Measurements from ENCODE around the gene ANKRD36C.
"Not testable (repeated sequence)": the region's sequence is repeated elsewhere in the genome, so short reads cannot be mapped to it uniquely, and the experiment has no call there.

The ANKRD36C gene

GRCh38 chr2:96022126-96022525 lies 30.5 kb upstream of the ANKRD36C start:
- not testable (repeated sequence) for H3K36me3 ChIP-seq (ENCODE audit: control insufficient read depth, insufficient read depth, low read length); H3K9me3 ChIP-seq (ENCODE audit: control insufficient read depth, insufficient read depth, low read length); H3K27me3 ChIP-seq (ENCODE audit: control insufficient read depth, insufficient read depth, low read length); H3K27ac ChIP-seq (ENCODE audit: low read length); DNase-seq (ENCODE audit: low read depth, low spot score); H3K4me1 ChIP-seq (ENCODE audit: control insufficient read depth, insufficient read depth, low read length); H3K4me3 ChIP-seq (ENCODE audit: low read length)
- WGBS (ENCODE audit: insufficient coverage, insufficient read length), result no CpG with 5 or more reads among the region's 7 CpGs

- not testable (repeated sequence) for H3K27ac ChIP-seq (ENCODE audit: low read length); DNase-seq (ENCODE audit: low read depth, low spot score); H3K27me3 ChIP-seq (ENCODE audit: control insufficient read depth, insufficient read depth, low read length); H3K9me3 ChIP-seq (ENCODE audit: control insufficient read depth, insufficient read depth, low read length); H3K4me1 ChIP-seq (ENCODE audit: control insufficient read depth, insufficient read depth, low read length); H3K4me3 ChIP-seq (ENCODE audit: low read length); H3K36me3 ChIP-seq (ENCODE audit: control insufficient read depth, insufficient read depth, low read length)
- no CpG with 5 or more reads among the region's 4 CpGs for WGBS (ENCODE audit: insufficient coverage, insufficient read length)
Measured at GRCh38 chr2:96021142-96021541, 29.5 kb upstream of the ANKRD36C start.

GRCh38 chr2:96019909-96020590 lies 28.4 kb upstream of the ANKRD36C start:
- not testable (repeated sequence) for H3K27ac ChIP-seq (ENCODE audit: low read length); H3K4me1 ChIP-seq (ENCODE audit: control insufficient read depth, insufficient read depth, low read length); H3K4me3 ChIP-seq (ENCODE audit: low read length); H3K36me3 ChIP-seq (ENCODE audit: control insufficient read depth, insufficient read depth, low read length); DNase-seq (ENCODE audit: low read depth, low spot score); H3K27me3 ChIP-seq (ENCODE audit: control insufficient read depth, insufficient read depth, low read length); H3K9me3 ChIP-seq (ENCODE audit: control insufficient read depth, insufficient read depth, low read length)
- WGBS (ENCODE audit: insufficient coverage, insufficient read length), result no CpG with 5 or more reads among the region's 9 CpGs

- not testable (repeated sequence) for H3K4me1 ChIP-seq (ENCODE audit: control insufficient read depth, insufficient read depth, low read length); H3K36me3 ChIP-seq (ENCODE audit: control insufficient read depth, insufficient read depth, low read length); DNase-seq (ENCODE audit: low read depth, low spot score); H3K27ac ChIP-seq (ENCODE audit: low read length); H3K4me3 ChIP-seq (ENCODE audit: low read length); H3K27me3 ChIP-seq (ENCODE audit: control insufficient read depth, insufficient read depth, low read length); H3K9me3 ChIP-seq (ENCODE audit: control insufficient read depth, insufficient read depth, low read length)
- WGBS (ENCODE audit: insufficient coverage, insufficient read length), result no CpG with 5 or more reads among the region's 4 CpGs
Measured at GRCh38 chr2:96016321-96016720, 24.7 kb upstream of the ANKRD36C start.

GRCh38 chr2:96012792-96013264 lies 21.2 kb upstream of the ANKRD36C start:
- not testable (repeated sequence) for H3K36me3 ChIP-seq (ENCODE audit: control insufficient read depth, insufficient read depth, low read length); H3K9me3 ChIP-seq (ENCODE audit: control insufficient read depth, insufficient read depth, low read length); H3K4me1 ChIP-seq (ENCODE audit: control insufficient read depth, insufficient read depth, low read length); H3K4me3 ChIP-seq (ENCODE audit: low read length); H3K27ac ChIP-seq (ENCODE audit: low read length); H3K27me3 ChIP-seq (ENCODE audit: control insufficient read depth, insufficient read depth, low read length); DNase-seq (ENCODE audit: low read depth, low spot score)
- WGBS (ENCODE audit: insufficient coverage, insufficient read length), result no CpG with 5 or more reads among the region's 1 CpG

- not testable (repeated sequence) for H3K4me1 ChIP-seq (ENCODE audit: control insufficient read depth, insufficient read depth, low read length); H3K36me3 ChIP-seq (ENCODE audit: control insufficient read depth, insufficient read depth, low read length); H3K4me3 ChIP-seq (ENCODE audit: low read length); H3K27ac ChIP-seq (ENCODE audit: low read length); H3K27me3 ChIP-seq (ENCODE audit: control insufficient read depth, insufficient read depth, low read length); DNase-seq (ENCODE audit: low read depth, low spot score); H3K9me3 ChIP-seq (ENCODE audit: control insufficient read depth, insufficient read depth, low read length)
- no CpG with 5 or more reads among the region's 8 CpGs for WGBS (ENCODE audit: insufficient coverage, insufficient read length)
Measured at GRCh38 chr2:96012086-96012791, 20.6 kb upstream of the ANKRD36C start.

GRCh38 chr2:96011129-96011455 lies 19.5 kb upstream of the ANKRD36C start:
- DNase-seq (ENCODE audit: low read depth, low spot score); H3K9me3 ChIP-seq (ENCODE audit: control insufficient read depth, insufficient read depth, low read length); H3K27me3 ChIP-seq (ENCODE audit: control insufficient read depth, insufficient read depth, low read length); H3K4me1 ChIP-seq (ENCODE audit: control insufficient read depth, insufficient read depth, low read length); H3K36me3 ChIP-seq (ENCODE audit: control insufficient read depth, insufficient read depth, low read length); H3K27ac ChIP-seq (ENCODE audit: low read length): not testable (repeated sequence)
- peak overlapping the region; percentile 37; the same call in 1 of the 2 replicates for H3K4me3 ChIP-seq (ENCODE audit: low read length)
- no CpG with 5 or more reads among the region's 4 CpGs for WGBS (ENCODE audit: insufficient coverage, insufficient read length)

GRCh38 chr2:96010320-96011128 lies 18.9 kb upstream of the ANKRD36C start:
- H3K27ac ChIP-seq (ENCODE audit: low read length); H3K4me1 ChIP-seq (ENCODE audit: control insufficient read depth, insufficient read depth, low read length); H3K27me3 ChIP-seq (ENCODE audit: control insufficient read depth, insufficient read depth, low read length); H3K36me3 ChIP-seq (ENCODE audit: control insufficient read depth, insufficient read depth, low read length); H3K9me3 ChIP-seq (ENCODE audit: control insufficient read depth, insufficient read depth, low read length): not testable (repeated sequence)
- DNase-seq (ENCODE audit: low read depth, low spot score), result peak; percentile 41
- peak overlapping the region; percentile 47; the same call in 1 of the 2 replicates for H3K4me3 ChIP-seq (ENCODE audit: low read length)
- WGBS (ENCODE audit: insufficient coverage, insufficient read length), result no CpG with 5 or more reads among the region's 65 CpGs

- H3K27me3 ChIP-seq (ENCODE audit: control insufficient read depth, insufficient read depth, low read length); H3K4me1 ChIP-seq (ENCODE audit: control insufficient read depth, insufficient read depth, low read length); H3K36me3 ChIP-seq (ENCODE audit: control insufficient read depth, insufficient read depth, low read length); H3K9me3 ChIP-seq (ENCODE audit: control insufficient read depth, insufficient read depth, low read length); H3K27ac ChIP-seq (ENCODE audit: low read length); DNase-seq (ENCODE audit: low read depth, low spot score): not testable (repeated sequence)
- no CpG with 5 or more reads among the region's 10 CpGs for WGBS (ENCODE audit: insufficient coverage, insufficient read length)
- peak overlapping the region; percentile 47; the same call in 1 of the 2 replicates for H3K4me3 ChIP-seq (ENCODE audit: low read length)
Measured at GRCh38 chr2:96009833-96010232, 18.2 kb upstream of the ANKRD36C start.

GRCh38 chr2:96008051-96008450 lies 16.4 kb upstream of the ANKRD36C start:
- not testable (repeated sequence) for H3K9me3 ChIP-seq (ENCODE audit: control insufficient read depth, insufficient read depth, low read length); H3K4me3 ChIP-seq (ENCODE audit: low read length); H3K36me3 ChIP-seq (ENCODE audit: control insufficient read depth, insufficient read depth, low read length); H3K4me1 ChIP-seq (ENCODE audit: control insufficient read depth, insufficient read depth, low read length); DNase-seq (ENCODE audit: low read depth, low spot score); H3K27me3 ChIP-seq (ENCODE audit: control insufficient read depth, insufficient read depth, low read length); H3K27ac ChIP-seq (ENCODE audit: low read length)
- WGBS (ENCODE audit: insufficient coverage, insufficient read length), result no CpG with 5 or more reads among the region's 6 CpGs
